Heart left ventricle (tissue), 13 donors: ENCODE measurements around the gene USP13.
"Not testable (repeated sequence)": the region's sequence is repeated elsewhere in the genome, so short reads cannot be mapped to it uniquely, and the experiment has no call there.

Experiments
- POLR2A ChIP-seq, 2 donors: fragments of 450-650 bp; IDR thresholded peaks; one replicate each; pipeline ENCODE4 v1.6.1; 2017; ENCODE audit warnings: antibody characterized with exemption in 2 of 2, mild to moderate bottlenecking in 2 of 2, moderate library complexity in 2 of 2
- TF ChIP-seq, protein P1 (sequence below), 12 donors: fragments of 200-600 bp; sonication (generic) in 4 of 12; IDR thresholded peaks; one replicate each; pipeline versions ENCODE4 v1.5.0 to v1.8.0; 2018 to 2022; ENCODE audit warnings: antibody characterized with exemption in 12 of 12, mild to moderate bottlenecking in 5 of 12
- donor health status: ischemic (EF 13 %, LVEDD 7.1; RV severe dilation, severe dysfunction).
- donor health status: DM: no; HTN: yes; CAD: no.
- donor health status: DM: no; HTN: no; CAD: no.
- donor health status: ischemic (EF 25% LVEDD 6.9; RV normal size, moderate dysfunction).
- donor health status: ischemic (EF 25% LVEDD 5.7; RV mildly dilated, moderate dysfunction).
- donor health status: ischemic (EF 35%, LVEDD 5.7; RV mildly dilated, moderate dysfunction).
- donor health status: nonischemic (EF 11% LVEDD 7.7; RV severe dilation, severe dysfunction).
- donor health status: DM: yes; HTN: yes; CAD: no.
- donor health status: PGD.
- donor health status: ischemic (EF 29% LVEDD 5.4; RV normal size, mild dysfunction).
- donor health status: nonischemic (EF 23%, LVEDD 6.1; RV moderate dilation, normal function).

DNA sequence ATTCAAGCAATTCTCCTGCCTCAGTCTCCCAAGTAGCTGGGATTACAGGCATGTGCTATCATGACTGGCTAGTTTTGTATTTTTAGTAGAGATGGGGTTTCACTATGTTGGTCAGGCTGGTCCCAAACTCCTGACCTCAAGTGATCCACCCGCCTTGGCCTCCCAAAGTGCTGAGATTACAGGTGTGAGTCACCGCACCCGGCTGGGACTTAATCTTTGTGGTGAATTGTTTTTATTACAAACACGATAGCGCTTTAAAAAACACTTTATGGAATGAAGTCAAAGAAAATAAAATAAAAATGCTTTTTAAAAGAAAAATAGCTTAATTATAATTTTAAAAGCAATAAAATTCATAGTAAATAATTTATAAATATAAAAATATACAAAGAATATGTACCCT is 130.0 kb downstream of the USP13 start:
- TF ChIP-seq, protein P1, sequence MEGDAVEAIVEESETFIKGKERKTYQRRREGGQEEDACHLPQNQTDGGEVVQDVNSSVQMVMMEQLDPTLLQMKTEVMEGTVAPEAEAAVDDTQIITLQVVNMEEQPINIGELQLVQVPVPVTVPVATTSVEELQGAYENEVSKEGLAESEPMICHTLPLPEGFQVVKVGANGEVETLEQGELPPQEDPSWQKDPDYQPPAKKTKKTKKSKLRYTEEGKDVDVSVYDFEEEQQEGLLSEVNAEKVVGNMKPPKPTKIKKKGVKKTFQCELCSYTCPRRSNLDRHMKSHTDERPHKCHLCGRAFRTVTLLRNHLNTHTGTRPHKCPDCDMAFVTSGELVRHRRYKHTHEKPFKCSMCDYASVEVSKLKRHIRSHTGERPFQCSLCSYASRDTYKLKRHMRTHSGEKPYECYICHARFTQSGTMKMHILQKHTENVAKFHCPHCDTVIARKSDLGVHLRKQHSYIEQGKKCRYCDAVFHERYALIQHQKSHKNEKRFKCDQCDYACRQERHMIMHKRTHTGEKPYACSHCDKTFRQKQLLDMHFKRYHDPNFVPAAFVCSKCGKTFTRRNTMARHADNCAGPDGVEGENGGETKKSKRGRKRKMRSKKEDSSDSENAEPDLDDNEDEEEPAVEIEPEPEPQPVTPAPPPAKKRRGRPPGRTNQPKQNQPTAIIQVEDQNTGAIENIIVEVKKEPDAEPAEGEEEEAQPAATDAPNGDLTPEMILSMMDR (IDR thresholded peaks at IDR 0.05) = not testable (repeated sequence)
- not testable (repeated sequence) for TF ChIP-seq POLR2A (IDR thresholded peaks at IDR 0.05)
